GM12874 (cell line): ENCODE data around the gene POLR1D.

Experiments used
- TF ChIP-seq, protein P1 (sequence below): IDR thresholded peaks from 2 replicates; pipeline ENCODE4 v1.5.1; 2011; ENCODE audit warnings: low read depth, mild to moderate bottlenecking, control low read depth, low read length, moderate library complexity; ENCODE audit not compliant: insufficient read depth

Gene POLR1D

DNA sequence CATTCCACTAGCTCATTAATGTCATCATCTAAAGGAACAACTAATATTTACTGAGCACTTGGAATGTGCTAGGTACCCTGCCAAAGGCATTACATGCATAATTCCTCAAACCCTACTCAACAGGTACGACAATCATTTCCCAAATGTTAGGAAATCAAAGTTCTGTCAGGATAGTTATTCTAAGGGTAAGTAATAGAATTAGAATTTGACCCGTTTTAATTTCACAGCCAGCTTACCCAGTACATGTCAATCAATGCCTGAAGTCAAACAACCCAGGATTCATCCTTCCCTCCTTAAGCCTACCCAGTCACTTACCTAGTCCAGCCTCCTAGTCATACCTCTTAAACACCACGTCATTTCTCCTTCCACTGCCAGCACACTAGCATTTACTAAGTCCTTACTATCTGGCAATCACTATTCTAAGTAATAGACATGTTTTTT lies 3.8 kb upstream of the POLR1D start:
- TF ChIP-seq, protein P1, sequence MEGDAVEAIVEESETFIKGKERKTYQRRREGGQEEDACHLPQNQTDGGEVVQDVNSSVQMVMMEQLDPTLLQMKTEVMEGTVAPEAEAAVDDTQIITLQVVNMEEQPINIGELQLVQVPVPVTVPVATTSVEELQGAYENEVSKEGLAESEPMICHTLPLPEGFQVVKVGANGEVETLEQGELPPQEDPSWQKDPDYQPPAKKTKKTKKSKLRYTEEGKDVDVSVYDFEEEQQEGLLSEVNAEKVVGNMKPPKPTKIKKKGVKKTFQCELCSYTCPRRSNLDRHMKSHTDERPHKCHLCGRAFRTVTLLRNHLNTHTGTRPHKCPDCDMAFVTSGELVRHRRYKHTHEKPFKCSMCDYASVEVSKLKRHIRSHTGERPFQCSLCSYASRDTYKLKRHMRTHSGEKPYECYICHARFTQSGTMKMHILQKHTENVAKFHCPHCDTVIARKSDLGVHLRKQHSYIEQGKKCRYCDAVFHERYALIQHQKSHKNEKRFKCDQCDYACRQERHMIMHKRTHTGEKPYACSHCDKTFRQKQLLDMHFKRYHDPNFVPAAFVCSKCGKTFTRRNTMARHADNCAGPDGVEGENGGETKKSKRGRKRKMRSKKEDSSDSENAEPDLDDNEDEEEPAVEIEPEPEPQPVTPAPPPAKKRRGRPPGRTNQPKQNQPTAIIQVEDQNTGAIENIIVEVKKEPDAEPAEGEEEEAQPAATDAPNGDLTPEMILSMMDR, result no peak

DNA sequence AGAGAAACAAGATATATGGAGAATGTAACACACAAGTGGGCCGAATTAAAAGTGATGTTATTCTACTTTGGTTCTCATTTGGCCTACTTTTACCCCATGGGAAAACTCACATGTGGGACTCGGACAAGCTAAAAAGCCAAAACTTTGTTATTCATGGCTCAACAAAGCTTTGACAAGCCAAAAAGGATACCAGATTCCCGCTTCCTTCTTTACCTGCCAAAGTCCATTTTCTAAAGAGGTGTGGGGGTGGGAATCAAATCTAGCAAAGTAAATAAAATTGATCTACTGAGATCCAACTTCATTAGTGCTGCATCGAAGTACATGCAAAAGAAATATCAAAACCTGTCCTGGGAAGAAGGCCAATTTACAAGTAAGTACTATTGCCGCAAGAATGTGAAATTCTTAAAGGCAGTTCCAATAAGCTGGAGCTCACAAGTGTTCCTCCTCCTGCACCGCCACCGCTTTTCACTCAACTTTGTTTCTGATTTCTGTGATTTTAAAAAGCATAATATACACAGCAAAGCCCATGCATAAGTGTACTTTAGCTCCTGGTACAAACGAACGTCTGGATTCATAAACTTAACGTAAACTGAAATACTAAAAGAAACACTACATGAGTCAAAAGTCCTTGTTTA lies 2.5 kb upstream of the POLR1D start:
- TF ChIP-seq, protein P1, result no peak

DNA sequence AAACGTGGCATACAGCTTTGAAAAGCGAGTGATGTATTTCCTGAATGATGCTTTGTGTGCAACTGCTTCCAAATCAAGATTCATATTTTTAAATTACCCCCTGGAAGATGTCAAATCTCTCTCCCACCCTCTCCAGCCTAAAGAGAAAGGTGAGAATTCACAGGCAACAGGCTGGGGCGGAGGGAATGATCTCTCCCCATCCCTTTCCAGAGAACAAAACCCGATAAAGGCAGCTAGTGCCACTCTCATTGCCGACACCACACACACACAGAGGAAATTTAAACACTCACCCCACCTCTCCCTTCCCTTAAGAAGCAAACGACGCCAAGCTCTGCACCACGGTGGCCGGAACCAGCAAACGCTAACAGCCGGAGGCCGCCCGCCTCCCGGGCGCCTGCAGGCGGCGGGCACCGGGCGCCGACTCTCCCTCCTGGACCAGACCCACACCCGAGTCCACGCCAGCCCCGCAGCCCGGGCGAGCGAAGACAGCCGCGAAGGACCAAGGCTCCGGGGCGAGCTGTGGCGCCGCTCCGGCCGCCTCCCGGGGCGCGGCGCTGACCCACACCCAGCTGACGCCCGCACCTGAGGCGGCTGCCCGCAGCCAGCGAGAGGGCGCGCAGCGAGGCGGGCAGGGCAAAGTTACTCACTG lies 1.8 kb upstream of the POLR1D start:
- TF ChIP-seq, protein P1, result no peak

DNA sequence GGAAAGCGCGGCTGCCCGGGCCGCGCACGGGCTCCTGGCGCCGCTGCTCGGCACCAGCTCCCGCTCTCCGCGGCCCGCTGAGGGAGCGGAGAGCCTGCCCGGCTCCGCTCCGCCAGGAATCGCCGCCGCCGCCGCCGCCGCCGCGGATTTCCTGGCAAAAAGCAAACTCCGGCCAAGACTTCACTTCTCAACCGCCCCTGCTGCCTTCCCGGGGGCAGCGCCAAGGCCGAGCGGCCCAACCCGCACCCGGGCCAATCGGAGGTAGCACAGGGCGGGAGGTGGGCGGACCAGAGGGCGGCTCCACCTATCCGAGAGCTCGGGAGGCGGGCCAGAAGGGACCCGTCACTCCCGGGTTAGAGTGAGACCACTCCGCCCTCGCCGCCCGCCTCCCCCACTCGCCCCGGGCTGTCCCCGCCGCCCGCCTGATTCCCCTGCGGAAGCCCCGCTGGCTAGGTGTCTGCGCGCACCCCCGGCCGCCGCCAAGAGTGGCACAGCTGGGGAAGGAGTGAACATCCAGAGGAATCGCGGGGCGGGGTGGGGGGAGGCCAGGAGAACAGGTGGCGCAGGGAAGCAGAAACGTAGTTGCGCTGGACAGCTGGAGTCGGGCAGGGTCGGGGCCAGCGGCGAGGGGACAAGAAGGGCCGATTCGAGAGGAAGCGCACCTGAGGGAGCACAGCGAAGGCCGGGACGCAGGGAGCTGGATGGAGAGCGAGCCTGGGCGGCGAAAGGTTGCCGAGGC lies 1.1 kb upstream of the POLR1D start, which contains the start of gene LNX2:
TSS of gene LNX2 (minus strand) at position 153 of the 739 bp plus-strand sequence. CDS start 38,826 bp downstream, outside the sequence.
- TF ChIP-seq, protein P1, result no peak

DNA sequence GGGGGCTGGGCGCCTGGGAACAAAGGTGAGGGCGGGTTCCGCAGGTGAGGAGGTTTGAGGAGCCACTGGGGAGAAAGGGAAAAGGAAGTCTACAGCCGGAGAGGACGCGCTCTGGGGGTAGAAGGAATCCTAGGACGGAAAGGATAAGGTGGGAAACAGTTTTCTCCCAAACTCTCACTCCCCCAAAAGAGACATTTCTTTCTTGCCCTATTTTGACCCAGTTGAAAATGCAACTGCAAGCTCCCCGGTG lies 651 bp upstream of the POLR1D start:
- TF ChIP-seq, protein P1, result no peak

DNA sequence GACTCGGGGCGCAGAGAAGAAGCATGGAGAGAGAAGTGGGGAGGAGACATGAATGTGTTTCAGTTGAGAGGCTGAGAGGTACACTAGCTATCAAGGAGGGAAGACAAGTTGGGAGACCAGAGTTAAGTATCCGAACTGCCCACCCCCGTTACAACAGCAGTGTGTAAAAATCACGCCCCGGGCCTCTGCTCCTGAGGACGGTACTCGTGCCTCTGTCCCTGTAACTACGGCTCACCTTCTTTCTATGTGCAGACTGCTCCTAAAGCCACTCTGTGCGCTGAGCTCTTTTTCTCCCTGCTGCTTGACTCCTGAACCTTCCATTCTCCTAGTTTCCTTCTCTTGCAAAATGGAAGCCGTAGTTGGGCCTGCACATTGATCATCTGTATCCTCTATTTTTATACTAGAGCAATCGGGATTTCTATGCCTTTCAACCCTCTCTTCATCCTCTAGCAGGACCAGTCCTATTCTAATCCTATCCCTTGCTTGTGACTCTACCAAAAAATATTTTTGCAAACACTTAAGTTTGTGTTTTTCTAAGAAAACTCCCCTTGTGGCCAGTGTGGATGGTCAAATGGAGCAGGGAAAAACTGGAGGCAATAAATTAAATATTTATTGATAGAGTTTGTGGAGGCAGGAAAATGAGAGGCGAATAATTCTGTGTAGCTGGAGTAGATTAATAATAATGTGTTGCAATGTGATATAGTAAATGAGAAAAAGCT lies 569 bp downstream of the POLR1D start:
- TF ChIP-seq, protein P1, result no peak

DNA sequence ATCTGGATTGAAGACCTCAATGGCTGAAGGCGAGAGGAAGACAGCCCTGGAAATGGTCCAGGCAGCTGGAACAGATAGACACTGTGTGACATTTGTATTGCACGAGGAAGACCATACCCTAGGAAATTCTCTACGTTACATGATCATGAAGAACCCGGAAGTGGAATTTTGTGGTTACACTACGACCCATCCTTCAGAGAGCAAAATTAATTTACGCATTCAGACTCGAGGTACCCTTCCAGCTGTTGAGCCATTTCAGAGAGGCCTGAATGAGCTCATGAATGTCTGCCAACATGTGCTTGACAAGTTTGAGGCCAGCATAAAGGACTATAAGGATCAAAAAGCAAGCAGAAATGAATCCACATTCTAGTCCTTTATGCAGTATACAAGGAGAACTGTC lies 1.2 kb downstream of the POLR1D start:
- TF ChIP-seq, protein P1, result no peak
